Left renal pelvis (tissue), 4 donors: ENCODE data around the gene ZNF699. TPM values are rescaled to one million over a fixed set of nuclear protein-coding genes. Genes with fewer than 3 reads are reported as not detected.
"Not testable (repeated sequence)": the region's sequence is repeated elsewhere in the genome, so short reads cannot be mapped to it uniquely, and the experiment has no call there.

Experiments
- DNase-seq, 4 donors: peaks; one replicate each; pipeline ENCODE4 v3.0.0-alpha.2; 2013; ENCODE audit warnings: low read depth in 4 of 4, low spot score in 3 of 4
- polyA plus RNA-seq, 4 donors: library from polyadenylated mRNA; unstranded; fragments of 120-200 nt; gene quantifications; one replicate each; pipeline ENCODE4 v1.2.1, GENCODE V29; 2013; ENCODE audit not compliant: insufficient read length in 4 of 4

The ZNF699 gene
- 1 to 10 TPM; 6.3 to 7.5 (median 7.0) TPM for polyA plus RNA-seq

GRCh38 chr19:9309139-9309973 is at the start of gene ZNF699:
Gene ZNF699, minus strand, starts transcription at chr19:9309838. Its CDS starts 4,719 bp downstream, at chr19:9305119.
- DNase-seq, result peak; percentile 94 to 95 (median 95)

- DNase-seq, result no peak
Observed at GRCh38 chr19:9354651-9355050, 45.0 kb upstream of the ZNF699 start.

GRCh38 chr19:9353011-9353410 is 43.4 kb upstream of the ZNF699 start:
- DNase-seq, result no peak

- no peak for DNase-seq
Observed at GRCh38 chr19:9352505-9352904, 42.9 kb upstream of the ZNF699 start.

DNA sequence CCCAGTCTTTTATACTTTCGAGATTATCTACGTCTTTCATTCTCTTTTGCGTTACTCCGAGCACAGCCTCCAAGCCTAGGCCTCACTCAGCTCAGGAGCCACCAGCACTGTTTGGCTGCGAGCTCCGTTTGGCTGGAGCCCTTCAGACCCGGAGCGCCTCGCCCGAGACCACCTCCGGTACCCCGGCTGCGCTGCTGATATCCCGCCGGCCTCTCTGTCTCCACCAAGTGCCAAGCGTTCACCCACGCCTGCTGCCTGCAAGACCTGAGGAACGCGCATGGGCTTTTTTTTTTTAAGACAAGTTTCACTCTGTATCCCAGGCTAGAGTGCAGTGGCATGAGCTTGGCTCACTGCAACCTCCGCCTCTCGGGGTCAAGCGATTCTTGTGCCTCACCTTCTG is 39.0 kb upstream of the ZNF699 start:
- no peak for DNase-seq

DNA sequence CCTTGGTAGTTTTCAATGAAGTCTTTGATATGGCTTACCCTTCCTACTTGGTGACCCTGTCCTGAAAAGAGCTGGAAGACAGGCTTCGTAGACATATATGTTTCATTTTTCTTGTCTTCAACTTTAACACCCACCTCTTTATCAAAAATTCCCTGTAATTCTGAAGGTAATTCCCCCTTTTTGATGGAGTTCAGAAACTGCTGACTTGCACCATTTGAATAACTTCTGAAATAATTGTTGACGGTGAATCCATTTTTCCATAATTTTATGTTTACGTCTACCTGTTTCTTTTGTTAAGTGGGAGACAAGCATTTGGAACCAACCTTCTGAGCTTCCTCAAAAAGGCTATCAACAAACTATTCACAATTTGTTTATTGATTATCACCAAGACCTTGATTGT is 38.6 kb upstream of the ZNF699 start:
- DNase-seq, result no peak

DNA sequence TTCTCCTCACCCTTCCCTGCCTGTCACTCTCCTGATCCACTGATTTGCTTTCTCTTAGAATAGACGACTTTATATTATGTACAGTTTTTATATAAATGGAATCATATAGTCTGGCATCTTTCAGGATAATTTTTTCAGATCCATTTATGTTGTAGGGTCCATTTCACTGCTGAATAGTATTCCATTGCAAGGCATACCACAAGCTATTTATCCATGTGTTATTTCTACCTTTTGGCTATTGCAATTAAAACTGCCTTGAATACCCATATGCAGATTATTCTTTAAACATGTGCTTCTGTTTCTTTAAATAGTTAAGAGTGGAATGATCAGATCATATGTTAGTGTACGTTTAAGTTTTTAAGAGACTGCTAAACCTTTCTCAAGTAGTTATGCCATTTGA is 35.4 kb upstream of the ZNF699 start:
- no peak for DNase-seq

DNA sequence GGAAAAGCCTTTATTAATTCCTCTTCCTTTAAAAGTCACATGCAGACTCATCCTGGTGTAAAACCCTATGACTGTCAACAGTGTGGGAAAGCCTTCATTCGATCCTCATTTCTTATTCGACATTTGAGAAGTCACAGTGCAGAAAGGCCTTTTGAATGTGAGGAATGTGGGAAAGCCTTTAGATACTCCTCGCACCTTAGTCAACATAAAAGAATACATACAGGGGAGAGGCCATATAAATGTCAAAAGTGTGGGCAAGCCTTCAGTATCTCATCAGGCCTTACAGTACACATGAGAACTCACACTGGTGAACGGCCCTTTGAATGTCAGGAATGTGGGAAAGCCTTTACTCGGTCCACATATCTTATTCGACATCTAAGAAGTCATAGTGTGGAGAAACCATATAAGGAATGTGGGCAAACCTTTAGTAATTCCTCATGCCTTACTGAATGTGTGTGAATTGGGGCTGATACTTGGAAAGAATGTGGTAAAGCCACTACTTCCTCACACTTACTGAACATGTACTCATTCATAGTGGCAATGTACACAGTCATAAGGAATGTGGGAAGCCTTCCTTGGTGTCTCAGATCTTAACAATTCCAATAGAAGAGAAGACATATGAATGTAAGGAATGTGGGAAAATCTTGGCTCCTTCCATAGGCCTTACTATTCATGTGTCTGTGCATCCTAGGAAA is 33.1 kb upstream of the ZNF699 start:
- DNase-seq, result no peak

DNA sequence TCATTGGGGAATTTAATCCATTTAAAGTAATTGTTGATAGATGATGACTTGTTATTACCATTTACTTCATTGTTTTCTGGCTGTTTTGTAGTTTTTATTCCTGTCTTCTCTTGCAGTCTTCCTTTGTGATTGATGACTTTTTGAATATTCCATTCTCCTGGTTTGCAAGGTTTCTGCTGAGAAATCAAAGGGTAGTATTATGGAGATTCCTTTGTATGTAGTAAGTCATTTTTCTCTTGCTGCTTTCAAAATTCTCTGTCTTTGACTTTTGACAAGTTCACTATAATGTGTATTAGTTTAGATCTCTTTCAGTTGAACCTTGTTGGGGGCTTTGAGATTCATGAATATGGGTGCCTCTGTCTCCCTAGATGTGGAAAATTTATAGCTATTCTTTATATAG is 20.4 kb upstream of the ZNF699 start:
- no peak for DNase-seq

DNA sequence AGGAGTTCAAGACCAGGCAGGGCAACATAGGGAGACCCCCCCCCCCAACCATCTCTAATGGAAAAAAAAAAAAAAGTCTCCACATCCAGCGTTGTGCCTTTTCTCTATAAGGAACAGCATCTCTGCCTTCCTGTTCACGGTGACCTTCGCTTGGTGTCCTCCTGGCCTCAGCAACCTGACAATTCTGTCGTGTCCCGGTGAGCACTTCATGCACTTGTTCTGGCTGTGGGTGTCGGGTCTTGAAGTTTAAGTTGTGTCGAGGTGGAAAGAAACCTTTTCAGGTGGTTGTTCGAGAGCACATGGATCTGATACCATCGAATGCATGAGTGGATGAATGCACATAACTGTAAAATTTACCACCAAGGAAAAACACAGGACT is 14.9 kb upstream of the ZNF699 start:
- DNase-seq, result no peak

DNA sequence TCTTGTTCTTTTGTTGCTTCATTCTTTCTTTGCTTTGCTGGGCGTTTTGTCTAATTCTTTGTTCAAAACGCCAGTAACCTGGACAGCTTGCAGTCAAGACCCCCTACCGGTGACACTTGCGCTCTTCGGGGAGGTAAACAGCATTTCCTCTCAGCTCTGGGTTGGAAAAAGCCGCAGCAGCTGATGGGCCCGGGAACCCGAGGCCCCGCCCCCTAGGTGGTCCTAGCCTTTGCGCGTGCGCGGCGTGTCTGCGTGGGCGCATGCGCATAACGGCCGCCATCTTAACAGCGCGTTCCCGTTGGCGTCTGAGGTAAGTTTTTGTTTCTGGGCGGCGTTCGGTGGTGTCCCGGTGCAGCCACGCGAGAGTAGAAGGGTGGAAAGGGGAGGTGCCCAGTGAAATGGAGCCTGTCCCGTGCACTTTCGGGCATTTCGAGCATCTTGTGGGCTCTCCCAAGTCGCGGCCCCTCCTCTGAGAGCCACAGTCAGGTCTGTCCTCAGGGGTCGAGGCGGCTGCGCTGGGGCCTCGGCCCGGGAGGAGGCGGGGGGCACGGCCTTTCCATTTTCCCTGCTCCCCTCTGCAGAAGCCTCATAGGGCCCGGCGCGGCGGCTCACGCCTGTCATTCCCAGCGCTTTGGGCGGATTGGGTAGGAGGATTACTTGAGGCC is 14.4 kb upstream of the ZNF699 start, which contains the start of gene ZNF559:
ZNF559 (plus strand) TSS at position 261 of the 665 bp plus-strand sequence. CDS start 14,371 bp downstream, outside the sequence.
- DNase-seq, result peak; percentile 88 to 93 (median 90)

DNA sequence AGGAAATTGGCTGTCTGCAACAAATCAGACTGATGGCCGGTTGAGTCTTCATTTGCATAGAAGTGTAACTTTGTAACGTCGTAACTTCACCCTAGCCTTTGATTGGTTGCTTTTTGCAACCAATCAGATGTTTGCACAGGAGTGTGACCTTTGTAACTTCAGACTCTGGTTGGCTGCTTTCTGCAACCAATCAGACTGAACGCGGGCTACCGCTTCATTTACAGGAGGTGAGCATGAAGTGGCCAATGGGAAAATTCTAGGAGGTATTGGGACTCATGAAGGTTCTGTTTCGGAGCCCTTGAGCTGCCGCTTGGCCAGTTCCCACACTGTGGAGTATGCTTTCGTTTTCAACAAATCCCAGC is 13.9 kb upstream of the ZNF699 start:
- DNase-seq, result peak in 3 of 4 donors; percentile 48 to 60 (median 51)

DNA sequence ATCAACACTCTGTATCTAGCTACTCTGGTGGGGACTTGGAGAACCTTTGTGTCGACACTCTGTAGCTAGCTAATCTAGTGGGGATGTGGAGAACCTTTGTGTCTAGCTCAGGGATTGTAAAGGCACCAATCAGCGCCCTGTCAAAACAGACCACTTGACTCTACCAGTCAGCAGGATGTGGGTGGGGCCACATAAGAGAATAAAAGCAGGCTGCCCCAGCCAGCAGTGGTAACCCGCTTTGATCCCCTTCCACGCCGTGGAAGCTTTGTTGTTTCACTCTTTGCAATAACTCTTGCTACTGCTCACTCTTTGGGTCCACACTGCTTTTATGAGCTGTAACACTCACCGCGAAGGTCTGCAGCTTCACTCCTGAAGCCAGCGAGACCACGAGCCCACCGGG is 12.6 kb upstream of the ZNF699 start:
- not testable (repeated sequence) for DNase-seq

GRCh38 chr19:9321756-9322155 is 12.1 kb upstream of the ZNF699 start:
- not testable (repeated sequence) for DNase-seq

- DNase-seq, result no peak
Observed at GRCh38 chr19:9321338-9321737, 11.7 kb upstream of the ZNF699 start.

GRCh38 chr19:9313756-9314155 is 4.1 kb upstream of the ZNF699 start:
- DNase-seq, result no peak

DNA sequence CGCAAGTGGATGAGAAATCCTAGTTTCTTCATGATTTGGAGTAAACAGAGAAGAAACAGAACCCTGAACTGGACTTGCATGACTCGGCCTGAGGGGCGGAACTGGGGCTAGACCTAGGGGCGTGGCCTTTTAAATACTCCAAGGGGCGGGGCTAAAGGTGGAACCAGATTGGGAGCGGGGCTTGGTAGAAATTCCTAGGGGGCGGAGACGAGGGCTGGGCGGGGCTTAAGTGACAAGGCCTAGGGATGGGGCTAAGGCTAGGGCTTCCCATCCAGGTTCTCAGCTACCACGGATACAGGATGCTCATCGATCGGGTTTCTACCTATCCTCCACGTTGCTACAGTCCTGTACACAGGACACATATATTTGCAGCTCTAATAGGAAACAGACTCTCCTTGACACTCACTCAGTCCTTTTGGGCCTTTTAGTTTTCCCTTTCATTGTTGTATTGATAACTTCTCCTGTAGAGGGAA is 372 bp upstream of the ZNF699 start:
- DNase-seq, result peak in 3 of 4 donors; percentile 82 to 88 (median 85)

DNA sequence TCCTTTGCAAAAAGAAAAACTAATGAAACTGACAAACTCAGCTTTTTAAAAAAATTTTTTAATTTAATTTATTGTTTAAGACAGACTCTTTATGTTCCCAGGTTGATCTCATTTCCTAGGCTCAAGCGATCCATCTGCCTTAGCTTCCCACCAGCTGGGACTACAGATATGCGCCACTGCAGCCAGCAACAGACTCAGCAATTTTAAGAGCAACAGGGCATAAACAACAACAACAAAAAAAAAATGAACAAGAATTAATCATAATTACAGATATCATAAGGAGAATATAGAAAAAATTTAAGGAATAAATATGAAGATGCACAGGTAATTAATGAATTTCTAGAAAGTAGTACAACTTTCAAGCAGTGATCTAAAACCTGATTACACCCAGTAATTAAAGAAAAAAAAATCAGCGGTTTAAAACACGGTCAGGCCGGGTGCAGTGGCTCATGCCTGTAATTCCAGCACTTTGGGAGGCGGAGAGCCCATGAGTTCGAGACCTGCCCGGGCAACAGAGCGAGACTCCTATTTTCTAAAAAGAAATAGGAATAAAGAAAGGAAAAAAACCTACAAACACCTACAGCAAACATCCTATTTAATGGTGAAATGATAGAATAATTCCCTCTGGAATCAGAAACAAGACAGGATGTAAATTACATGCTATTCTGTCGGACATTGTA is 1.4 kb downstream of the ZNF699 start:
- no peak for DNase-seq

- no peak for DNase-seq
Observed at GRCh38 chr19:9306443-9306842, 3.2 kb downstream of the ZNF699 start.

- DNase-seq, result no peak
Observed at GRCh38 chr19:9296336-9296735, 13.3 kb downstream of the ZNF699 start.

GRCh38 chr19:9295411-9295849 is 14.2 kb downstream of the ZNF699 start:
- no peak for DNase-seq
